HPDE6-E6E7 (cell line): ENCODE data around the gene PHKG1.
A peak's percentile ranks its signal among the peaks of the same experiment; 100 is the strongest.
"Not testable (repeated sequence)": the region's sequence is repeated elsewhere in the genome, so short reads cannot be mapped to it uniquely, and the experiment has no call there.

Experiments
- DNase-seq: peaks from one replicate; pipeline ENCODE4 v3.0.0; 2011; ENCODE audit warnings: missing footprints; ENCODE audit errors: extremely low spot score

Gene PHKG1

GRCh38 chr7:56092789-56093531 lies at the start of gene PHKG1:
PHKG1 (minus strand) TSS chr7:56092952; CDS start chr7:56088941, 4,011 bp downstream.
- DNase-seq, result no peak

- not testable (repeated sequence) for DNase-seq
These were observed 38.3 kb upstream of the PHKG1 start for GRCh38 chr7:56131062-56131461.

GRCh38 chr7:56127241-56127975 lies 34.7 kb upstream of the PHKG1 start:
- DNase-seq, result no peak

GRCh38 chr7:56125831-56126230 lies 33.1 kb upstream of the PHKG1 start:
- no peak for DNase-seq

GRCh38 chr7:56124981-56125380 lies 32.2 kb upstream of the PHKG1 start:
- DNase-seq, result no peak

GRCh38 chr7:56121440-56121839 lies 28.7 kb upstream of the PHKG1 start:
- DNase-seq, result no peak

GRCh38 chr7:56115852-56116538 lies 23.2 kb upstream of the PHKG1 start, which contains the start of gene NUPR2:
NUPR2 (minus strand) TSS chr7:56116417; CDS start chr7:56116314, 103 bp downstream.
- no peak for DNase-seq

GRCh38 chr7:56112244-56112643 lies 19.5 kb upstream of the PHKG1 start:
- DNase-seq, result not testable (repeated sequence)

- DNase-seq, result no peak
These were observed 17.9 kb upstream of the PHKG1 start for GRCh38 chr7:56110611-56111010.

GRCh38 chr7:56107954-56108258 lies 15.2 kb upstream of the PHKG1 start:
- no peak for DNase-seq

GRCh38 chr7:56106108-56107073 lies 13.6 kb upstream of the PHKG1 start, which contains the start of gene CHCHD2:
CHCHD2 (minus strand) TSS chr7:56106476; CDS start chr7:56106413, 63 bp downstream.
- DNase-seq, result peak; percentile 98

GRCh38 chr7:56105508-56105907 lies 12.8 kb upstream of the PHKG1 start:
- DNase-seq, result no peak

GRCh38 chr7:56104138-56104537 lies 11.4 kb upstream of the PHKG1 start:
- not testable (repeated sequence) for DNase-seq

- no peak for DNase-seq
These were observed 6.9 kb upstream of the PHKG1 start for GRCh38 chr7:56099653-56100052.

- not testable (repeated sequence) for DNase-seq
These were observed 5.6 kb upstream of the PHKG1 start for GRCh38 chr7:56098187-56099008.

- no peak for DNase-seq
These were observed 4.9 kb upstream of the PHKG1 start for GRCh38 chr7:56097700-56098099.

GRCh38 chr7:56092388-56092787 lies 364 bp downstream of the PHKG1 start:
- DNase-seq, result not testable (repeated sequence)

- DNase-seq, result no peak
These were observed 1.2 kb downstream of the PHKG1 start for GRCh38 chr7:56091591-56091990.

- DNase-seq, result no peak
These were observed 5.3 kb downstream of the PHKG1 start for GRCh38 chr7:56087445-56087844.

- no peak for DNase-seq
These were observed 6.0 kb downstream of the PHKG1 start for GRCh38 chr7:56086761-56087160.
